HG03280 (cell line): ENCODE measurements around the gene GNB1.
A peak's percentile ranks its signal among the peaks of the same experiment; 100 is the strongest.
"Not testable (repeated sequence)": the region's sequence is repeated elsewhere in the genome, so short reads cannot be mapped to it uniquely, and the experiment has no call there.

Experiments used
- ATAC-seq: cut with Tn5 transposase; IDR thresholded peaks from one replicate; pipeline ENCODE4 v1.9.1; 2021; ENCODE audit warnings: mild to moderate bottlenecking, moderate library complexity; ENCODE audit not compliant: unreplicated experiment

GNB1 gene

DNA sequence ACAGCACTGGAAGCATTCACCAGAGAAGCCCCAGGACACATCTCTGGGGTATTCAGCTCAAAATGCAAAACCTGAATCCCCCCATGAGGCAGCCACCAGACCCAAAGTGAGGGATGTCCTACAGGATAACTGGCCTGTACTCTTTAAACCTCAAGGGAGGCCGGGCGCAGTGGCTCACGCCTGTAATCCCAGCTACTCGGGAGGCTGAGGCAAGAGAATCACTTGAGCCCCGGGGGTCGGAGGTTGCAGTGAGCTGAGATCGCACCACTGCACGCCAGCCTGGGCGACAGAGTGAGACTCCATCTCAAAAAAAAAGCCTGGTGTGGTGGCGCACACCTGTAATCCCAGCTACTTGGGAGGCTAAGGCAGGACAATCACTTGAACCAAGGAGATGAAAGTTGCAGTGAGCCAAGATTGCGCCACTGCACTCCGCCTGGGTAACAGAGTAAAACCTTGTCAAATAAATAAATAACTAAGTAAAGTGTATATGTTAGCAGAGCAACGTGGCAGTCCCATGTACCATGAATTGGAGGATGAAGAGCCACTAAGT is 29.1 kb downstream of the GNB1 start:
- ATAC-seq = not testable (repeated sequence)

- ATAC-seq = no peak
Measured at GRCh38 chr1:1861339-1861730, 29.6 kb downstream of the GNB1 start.

GRCh38 chr1:1859970-1860697 is 30.8 kb downstream of the GNB1 start:
- not testable (repeated sequence) for ATAC-seq

- ATAC-seq = no peak
Measured at GRCh38 chr1:1858382-1859086, 32.4 kb downstream of the GNB1 start.

GRCh38 chr1:1857096-1857703 is 33.7 kb downstream of the GNB1 start:
- no peak for ATAC-seq

GRCh38 chr1:1856161-1856560 is 34.7 kb downstream of the GNB1 start:
- ATAC-seq = not testable (repeated sequence)

GRCh38 chr1:1853593-1854257 is 37.2 kb downstream of the GNB1 start:
- ATAC-seq = no peak

DNA sequence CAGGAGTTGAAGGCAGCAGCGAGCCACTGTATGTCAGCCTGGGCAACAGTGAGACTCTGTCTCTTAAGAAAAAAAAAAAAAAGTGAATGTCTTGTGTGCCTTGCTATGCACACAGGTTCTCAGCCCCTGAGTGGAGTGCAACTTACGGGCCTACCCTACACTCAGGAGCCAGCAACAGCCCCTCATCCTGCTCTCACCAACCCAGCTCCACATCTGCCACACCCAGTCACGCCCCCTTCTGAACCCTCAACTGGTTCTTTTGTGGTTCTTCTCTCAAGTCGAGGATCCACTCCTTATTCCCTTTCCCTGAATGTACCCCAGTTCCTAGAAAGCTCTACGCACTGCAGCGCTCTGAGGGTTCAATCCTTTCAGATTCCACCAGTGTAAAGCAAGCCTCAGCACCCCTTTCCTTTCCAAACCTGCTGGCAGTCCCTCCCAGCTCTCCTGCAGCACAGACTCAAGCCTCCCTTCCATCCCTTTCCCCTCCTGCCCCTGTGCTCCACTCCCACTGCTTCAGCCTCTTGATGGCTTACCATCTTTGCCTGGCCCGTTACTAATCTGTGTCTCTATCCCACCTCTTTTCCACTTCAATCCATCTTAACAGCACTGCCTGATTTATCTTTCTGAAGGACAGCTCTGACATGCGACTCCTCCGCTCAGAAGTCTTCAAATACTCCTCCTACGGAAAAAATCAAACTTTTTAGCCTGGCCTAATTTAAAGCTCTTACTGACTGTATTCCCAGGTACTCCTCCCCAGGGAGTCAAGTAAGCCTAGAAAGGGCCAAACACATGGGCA is 38.1 kb downstream of the GNB1 start:
- ATAC-seq = no peak

GRCh38 chr1:1847890-1848289 is 43.0 kb downstream of the GNB1 start:
- no peak for ATAC-seq

DNA sequence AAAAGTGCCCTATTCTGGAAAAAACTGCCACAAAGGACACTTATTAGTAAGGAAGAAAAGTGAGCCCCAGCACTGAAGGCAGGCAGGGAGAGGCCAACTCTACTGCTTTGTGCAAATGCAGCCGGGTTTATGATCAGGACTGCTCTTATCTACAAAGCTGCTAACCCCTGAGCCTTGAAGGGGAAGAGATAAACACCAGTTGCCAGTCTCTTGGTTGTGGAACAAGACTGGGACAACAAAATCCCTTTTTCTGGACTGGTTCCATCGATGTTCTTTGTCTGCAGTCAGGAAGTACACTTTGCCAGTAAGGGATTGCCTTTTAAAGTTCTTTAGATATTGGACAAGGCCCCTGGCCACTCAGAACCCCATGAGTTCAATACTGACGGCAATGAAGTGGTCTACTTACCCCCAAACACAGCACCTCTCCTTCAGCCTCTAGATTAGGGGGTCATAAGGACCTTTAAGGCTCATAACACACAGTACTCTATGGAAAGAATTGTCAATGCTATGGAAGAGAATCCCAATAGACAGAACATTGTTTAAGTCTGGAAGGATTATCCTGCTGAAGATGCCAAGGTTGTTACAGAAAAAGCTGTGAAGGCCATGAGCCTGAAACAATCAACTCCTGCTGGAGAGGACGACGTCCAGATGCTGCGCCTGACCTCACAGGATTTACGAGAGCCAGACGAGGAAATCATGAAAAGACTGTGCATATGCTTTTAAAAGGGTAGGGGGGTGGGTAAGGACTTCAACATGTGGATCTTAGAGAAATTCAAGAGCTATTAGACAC is 43.6 kb downstream of the GNB1 start:
- ATAC-seq = no peak

- no peak for ATAC-seq
Measured at GRCh38 chr1:1846386-1846918, 44.4 kb downstream of the GNB1 start.

DNA sequence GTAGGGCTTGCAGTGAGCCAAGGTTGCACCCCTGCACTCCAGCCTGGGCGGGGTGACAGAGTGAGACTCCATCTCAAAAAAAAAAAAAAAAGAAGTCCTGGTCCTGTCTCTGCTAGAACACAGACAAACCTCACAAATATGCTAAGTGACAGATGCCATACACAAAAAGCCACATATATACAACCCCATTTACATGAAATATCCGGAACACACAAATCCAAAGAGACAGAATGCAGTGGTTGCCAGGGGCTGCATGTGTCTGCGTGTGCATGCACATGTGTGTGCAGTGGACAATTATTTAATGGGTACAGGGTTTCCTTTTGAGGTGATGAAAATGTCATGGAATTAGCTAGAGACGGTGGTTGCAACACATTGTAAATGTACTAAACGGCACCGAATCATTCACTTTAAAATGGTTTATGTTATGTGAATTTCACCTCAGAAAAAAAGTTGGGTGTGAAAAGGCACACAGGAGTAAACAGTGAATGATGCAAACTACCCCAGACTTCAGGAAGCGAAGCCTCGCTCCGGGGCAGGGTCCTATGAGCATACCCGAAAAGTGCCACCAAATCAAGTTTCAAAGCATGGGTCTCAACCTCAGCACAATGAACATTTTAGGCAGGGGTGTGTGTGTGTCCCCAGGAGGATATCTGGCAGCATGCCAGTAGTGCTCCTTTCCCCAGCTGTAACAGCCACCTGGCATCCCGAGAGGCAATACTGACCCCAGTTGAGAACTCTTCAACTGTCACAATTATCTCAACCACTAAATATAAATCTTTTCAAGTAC is 48.3 kb downstream of the GNB1 start:
- no peak for ATAC-seq

DNA sequence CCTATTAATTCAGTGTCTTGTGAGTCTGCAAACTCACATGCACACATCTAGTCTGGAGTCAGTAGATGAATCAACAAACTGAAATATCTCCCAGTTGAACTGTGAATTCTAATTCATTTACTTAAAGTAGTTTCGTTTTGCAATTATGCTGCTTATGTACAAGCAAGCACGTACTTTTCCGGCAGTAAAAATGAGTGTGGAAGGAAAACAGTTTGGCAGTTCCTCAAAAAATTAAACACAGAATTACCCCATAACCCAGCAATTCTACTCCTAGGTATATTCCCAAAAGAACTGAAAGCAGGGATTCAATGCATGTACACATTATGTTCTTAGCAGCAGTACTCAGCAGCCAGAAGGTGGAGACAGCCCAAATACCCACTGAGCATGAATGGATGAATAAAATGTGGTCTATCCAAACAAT is 49.3 kb downstream of the GNB1 start:
- no peak for ATAC-seq

DNA sequence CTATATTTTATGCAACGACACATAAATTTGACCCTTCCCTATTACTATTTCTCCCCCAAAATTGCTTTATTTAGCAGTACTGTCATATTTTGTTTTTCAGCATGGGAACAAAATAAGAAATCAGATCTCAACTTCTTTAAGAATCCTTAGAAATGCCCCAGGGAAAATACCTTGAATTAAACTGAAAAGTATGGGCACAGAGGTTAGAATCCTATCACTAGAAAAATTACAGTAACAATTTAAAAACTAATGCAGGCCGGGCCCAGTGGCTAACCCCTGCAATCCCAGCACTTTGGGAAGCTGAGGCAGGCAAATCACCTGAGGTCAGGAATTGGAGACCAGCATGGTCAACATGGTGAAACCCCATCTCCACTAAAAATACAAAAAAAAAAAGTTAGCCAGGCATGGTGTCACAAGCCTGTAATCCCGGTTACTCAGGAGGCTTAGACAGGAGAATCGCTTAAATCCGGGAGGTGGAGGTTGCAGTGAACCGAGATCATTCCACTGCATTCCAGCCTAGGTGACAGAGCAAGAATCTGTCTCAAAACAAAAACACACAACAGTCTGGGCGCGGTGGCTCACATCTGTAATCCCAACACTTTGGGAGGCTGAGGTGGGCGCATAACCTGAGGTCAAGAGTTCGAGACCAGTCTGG is 51.4 kb downstream of the GNB1 start:
- no peak for ATAC-seq

DNA sequence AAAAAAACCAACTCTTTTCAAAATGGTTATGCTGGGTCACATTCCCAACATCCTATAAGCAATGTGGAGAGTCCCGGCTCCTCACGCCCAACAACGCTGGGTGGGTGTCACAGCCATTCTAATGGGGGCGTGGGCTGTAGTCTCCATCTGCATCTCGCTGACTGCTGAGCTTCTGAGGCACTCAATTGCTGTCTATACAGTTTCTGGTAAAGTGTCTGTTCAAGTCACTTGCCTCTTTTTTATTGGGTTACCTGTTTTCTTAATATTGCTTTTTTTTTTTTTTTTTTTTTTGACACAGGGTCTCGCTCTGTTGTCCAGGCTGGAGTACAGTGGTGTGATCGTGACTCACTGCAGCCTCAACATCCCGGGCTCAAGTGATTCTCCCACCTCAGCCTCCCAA is 54.8 kb downstream of the GNB1 start:
- no peak for ATAC-seq

DNA sequence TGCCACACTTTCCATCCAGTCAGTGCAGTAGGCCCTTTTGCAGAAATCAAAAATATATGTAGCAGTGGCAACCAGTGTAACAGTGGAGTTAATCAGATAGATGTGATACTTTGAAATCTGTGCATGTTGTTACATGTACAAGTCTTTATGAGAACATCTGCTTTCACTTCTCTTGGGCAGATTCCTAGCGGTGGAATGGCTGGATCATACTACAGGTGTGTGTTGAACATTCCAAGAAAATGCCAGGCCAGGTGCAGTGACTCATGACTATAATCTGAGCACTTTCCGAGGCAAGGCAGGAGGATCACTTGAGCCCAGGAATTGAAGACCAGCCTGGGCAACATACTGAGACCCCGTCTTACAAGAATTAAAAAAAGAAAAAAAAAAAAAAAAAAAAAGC is 55.3 kb downstream of the GNB1 start:
- no peak for ATAC-seq

DNA sequence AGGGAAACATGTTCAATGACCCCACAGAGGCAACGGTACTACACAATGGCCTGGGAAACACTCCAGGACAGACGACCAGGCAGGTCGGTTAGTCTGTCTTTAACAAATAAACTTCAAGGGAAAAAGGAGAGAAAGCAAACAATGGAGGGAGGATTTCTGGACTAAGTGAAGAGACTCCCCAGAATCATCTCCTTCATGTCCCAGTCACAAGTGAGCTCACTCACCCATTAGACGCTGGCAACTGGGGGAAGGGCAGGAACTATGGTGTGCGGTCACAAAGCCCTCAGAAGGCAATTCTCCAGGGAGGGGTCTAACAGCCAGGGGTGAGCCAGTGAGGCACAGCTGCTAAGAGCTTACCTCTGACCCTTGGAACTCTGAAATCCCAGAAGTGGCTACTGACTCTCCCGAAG is 57.0 kb downstream of the GNB1 start:
- ATAC-seq = peak; percentile 55

GRCh38 chr1:1833456-1833855 is 57.4 kb downstream of the GNB1 start:
- no peak for ATAC-seq
